Caco-2 (cell line): ENCODE results near the gene TSEN34. TPM values are rescaled to one million over a fixed set of nuclear protein-coding genes. Genes with fewer than 3 reads are reported as not detected.

Experiments
- BruUV-seq: library from RNA; stranded (reverse); fragments of 400-500 nt; replicated peaks from 2 replicates; lab custom pipeline; 2021; lab: Mats Ljungman, UMichigan
- CTCF ChIA-PET: fragments of 300-600 bp; sonication (Branson Sonifier 250); formaldehyde crosslinking; loops from one replicate; lab custom pipeline; 2022; ENCODE audit warnings: antibody characterized with exemption; lab: Charles Lee
- POLR2A ChIA-PET: fragments of 300-600 bp; sonication (Branson Sonifier 250); formaldehyde crosslinking; loops from one replicate; lab custom pipeline; 2022; ENCODE audit warnings: antibody characterized with exemption; lab: Charles Lee
- DNase-seq, 2 experiments: peaks; one replicate each; pipeline versions ENCODE4 v3.0.0 to v3.0.0-alpha.2; 2020 to 2022
- H3K27me3 ChIP-seq: replicated peaks from 2 replicates; pipeline ENCODE4 v1.6.0; 2011; ENCODE audit warnings: low read length; ENCODE audit not compliant: control insufficient read depth, insufficient read depth
- H3K36me3 ChIP-seq: 2 replicates; pipeline ENCODE4 v1.5.1; 2011; ENCODE audit warnings: low read length; ENCODE audit not compliant: control insufficient read depth, insufficient read depth
- H3K4me1 ChIP-seq: fragments of 250-450 bp; sonication (Bioruptor Pico); 2 replicates; pipeline ENCODE4 v1.5.1; 2020; ENCODE audit warnings: mild to moderate bottlenecking
- H3K4me3 ChIP-seq: 2 replicates; pipeline ENCODE4 v1.5.1; 2011; ENCODE audit warnings: low read depth, mild to moderate bottlenecking, control low read depth, low read length
- H3K9me3 ChIP-seq: fragments of 250-450 bp; sonication (Bioruptor Pico); 2 replicates; pipeline ENCODE4 v1.5.1; 2020; ENCODE audit warnings: mild to moderate bottlenecking, moderate library complexity
- H3K27ac Mint-ChIP-seq: one replicate; pipeline ENCODE4 v1.8.0; 2022; ENCODE audit warnings: mixed read lengths; ENCODE audit not compliant: unreplicated experiment
- H3K27me3 Mint-ChIP-seq: one replicate; pipeline ENCODE4 v1.8.0; 2022; ENCODE audit warnings: mixed read lengths; ENCODE audit not compliant: insufficient read depth, unreplicated experiment
- H3K36me3 Mint-ChIP-seq: one replicate; pipeline ENCODE4 v1.8.0; 2022; ENCODE audit warnings: mild to moderate bottlenecking, mixed read lengths; ENCODE audit not compliant: insufficient read depth, unreplicated experiment
- H3K4me1 Mint-ChIP-seq: one replicate; pipeline ENCODE4 v1.8.0; 2022; ENCODE audit warnings: low read depth, mixed read lengths; ENCODE audit not compliant: unreplicated experiment
- H3K4me3 Mint-ChIP-seq: one replicate; pipeline ENCODE4 v1.8.0; 2022; ENCODE audit warnings: mild to moderate bottlenecking, moderate library complexity, mixed read lengths; ENCODE audit not compliant: unreplicated experiment
- H3K9me3 Mint-ChIP-seq: one replicate; pipeline ENCODE4 v1.8.0; 2022; ENCODE audit warnings: mixed read lengths; ENCODE audit not compliant: unreplicated experiment
- intact Hi-C: fragments of 100-400 bp; cut with micrococcal nuclease; formaldehyde crosslinking; loops from one replicate; pipeline ENCODE4 v1.10.0; 2022; ENCODE audit not compliant: unreplicated experiment
- total RNA-seq: library from RNA; stranded (reverse); gene quantifications from 2 replicates; pipeline ENCODE4 v1.2.3, GENCODE V29; 2022
- TF ChIP-seq, protein P1 (sequence below), 2 experiments: fragments of 200-600 bp in 1 of 2; IDR thresholded peaks; 1 replicate in 1 of 2; 2 replicates in 1 of 2; pipeline versions ENCODE4 v1.5.1 to v1.8.0; 2011 to 2022; ENCODE audit warnings: antibody characterized with exemption in 1 of 2, control low read depth in 1 of 2, inconsistent platforms in 1 of 2, low read depth in 1 of 2, low read length in 1 of 2, mild to moderate bottlenecking in 1 of 2, moderate library complexity in 1 of 2; ENCODE audit not compliant: insufficient read depth in 1 of 2, severe bottlenecking in 1 of 2, unreplicated experiment in 1 of 2

Gene TSEN34
- total RNA-seq, 1 experiment from 2014 or later, result 42.6 TPM

GRCh38 chr19:54156953-54157352, 34.2 kb upstream of the TSEN34 start:
- TF ChIP-seq, protein P1, sequence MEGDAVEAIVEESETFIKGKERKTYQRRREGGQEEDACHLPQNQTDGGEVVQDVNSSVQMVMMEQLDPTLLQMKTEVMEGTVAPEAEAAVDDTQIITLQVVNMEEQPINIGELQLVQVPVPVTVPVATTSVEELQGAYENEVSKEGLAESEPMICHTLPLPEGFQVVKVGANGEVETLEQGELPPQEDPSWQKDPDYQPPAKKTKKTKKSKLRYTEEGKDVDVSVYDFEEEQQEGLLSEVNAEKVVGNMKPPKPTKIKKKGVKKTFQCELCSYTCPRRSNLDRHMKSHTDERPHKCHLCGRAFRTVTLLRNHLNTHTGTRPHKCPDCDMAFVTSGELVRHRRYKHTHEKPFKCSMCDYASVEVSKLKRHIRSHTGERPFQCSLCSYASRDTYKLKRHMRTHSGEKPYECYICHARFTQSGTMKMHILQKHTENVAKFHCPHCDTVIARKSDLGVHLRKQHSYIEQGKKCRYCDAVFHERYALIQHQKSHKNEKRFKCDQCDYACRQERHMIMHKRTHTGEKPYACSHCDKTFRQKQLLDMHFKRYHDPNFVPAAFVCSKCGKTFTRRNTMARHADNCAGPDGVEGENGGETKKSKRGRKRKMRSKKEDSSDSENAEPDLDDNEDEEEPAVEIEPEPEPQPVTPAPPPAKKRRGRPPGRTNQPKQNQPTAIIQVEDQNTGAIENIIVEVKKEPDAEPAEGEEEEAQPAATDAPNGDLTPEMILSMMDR (IDR thresholded peaks at IDR 0.05; ENCODE audit: insufficient read depth in 1 of 2, low read depth in 1 of 2, low read length in 1 of 2, severe bottlenecking in 1 of 2, unreplicated experiment in 1 of 2), result no peak
- H3K27me3 ChIP-seq, result no peaks in the 10 kb centered on the region
- ChIA-PET CTCF (interaction anchor here (0.7 kb wide), 1 partner anchor 174 kb away, joined by 3 read pairs; no protein-coding TSS in a partner anchor), POLR2A (interaction anchor here (0.7 to 1.2 kb wide), 2 partner anchors 20 to 33 kb away, joined by 3 to 7 read pairs; partner anchors contain the start of genes CNOT3 and MBOAT7)
- intact Hi-C loops, result no loop called here
- peak in 1 of 2 experiments; percentile 55 for DNase-seq
- H3K4me3 ChIP-seq, result no peak overlapping the region
- H3K4me3 Mint-ChIP-seq, result peak overlapping the region; percentile 41
- H3K36me3 ChIP-seq, result peaks cover 7% of the 10 kb centered on the region
- H3K27me3 Mint-ChIP-seq, result no peaks in the 10 kb centered on the region
- H3K27ac Mint-ChIP-seq, result peak overlapping the region; percentile 60
- H3K9me3 ChIP-seq, result no peaks in the 10 kb centered on the region
- peaks cover 89% of the 10 kb centered on the region for H3K36me3 Mint-ChIP-seq
- no TSS peak for BruUV-seq
- peaks cover 20% of the 10 kb centered on the region for H3K4me1 ChIP-seq
- peaks cover 23% of the 10 kb centered on the region for H3K4me1 Mint-ChIP-seq
- no peaks in the 10 kb centered on the region for H3K9me3 Mint-ChIP-seq

- TSS peak; percentile 69 for BruUV-seq
- Histone ChIP-seq H3K36me3 (0 out of 2 replicates have a peak, but pooled peaks cover 2% of the 10 kb centered on the region), H3K4me1 (peaks cover 24% of the 10 kb centered on the region), H3K4me3 (peak overlapping the region; percentile 62), H3K9me3 (no peaks in the 10 kb centered on the region), H3K27me3 (no peaks in the 10 kb centered on the region)
- TF ChIP-seq, protein P1 (IDR thresholded peaks at IDR 0.05; ENCODE audit: insufficient read depth in 1 of 2, low read depth in 1 of 2, low read length in 1 of 2, severe bottlenecking in 1 of 2, unreplicated experiment in 1 of 2), result no peak
- peaks cover 34% of the 10 kb centered on the region for H3K4me1 Mint-ChIP-seq
- POLR2A ChIA-PET, result interaction anchor here (0.6 to 3.4 kb wide), 6 partner anchors 14 to 290 kb away, joined by 3 to 30 read pairs (median 4); partner anchors contain the start of genes CNOT3, LENG8, MBOAT7 and PRPF31
- peak overlapping the region; percentile 87 for H3K27ac Mint-ChIP-seq
- no peak for DNase-seq
- H3K4me3 Mint-ChIP-seq, result peak overlapping the region; percentile 79
- intact Hi-C loops, result loop anchor here (1.0 kb wide), 2 partner anchors 22 to 30 kb away; partner anchors contain the start of genes CNOT3 and MBOAT7
- H3K36me3 Mint-ChIP-seq, result peaks cover 76% of the 10 kb centered on the region
- no peaks in the 10 kb centered on the region for H3K27me3 Mint-ChIP-seq
- CTCF ChIA-PET, result interaction anchor here (0.7 to 2.3 kb wide), 6 partner anchors 10 to 30 kb away, joined by 3 to 14 read pairs (median 6); partner anchors contain the start of genes CNOT3, MBOAT7 and TMC4
- no peaks in the 10 kb centered on the region for H3K9me3 Mint-ChIP-seq
Measured at GRCh38 chr19:54158812-54159351, 32.2 kb upstream of the TSEN34 start.

DNA sequence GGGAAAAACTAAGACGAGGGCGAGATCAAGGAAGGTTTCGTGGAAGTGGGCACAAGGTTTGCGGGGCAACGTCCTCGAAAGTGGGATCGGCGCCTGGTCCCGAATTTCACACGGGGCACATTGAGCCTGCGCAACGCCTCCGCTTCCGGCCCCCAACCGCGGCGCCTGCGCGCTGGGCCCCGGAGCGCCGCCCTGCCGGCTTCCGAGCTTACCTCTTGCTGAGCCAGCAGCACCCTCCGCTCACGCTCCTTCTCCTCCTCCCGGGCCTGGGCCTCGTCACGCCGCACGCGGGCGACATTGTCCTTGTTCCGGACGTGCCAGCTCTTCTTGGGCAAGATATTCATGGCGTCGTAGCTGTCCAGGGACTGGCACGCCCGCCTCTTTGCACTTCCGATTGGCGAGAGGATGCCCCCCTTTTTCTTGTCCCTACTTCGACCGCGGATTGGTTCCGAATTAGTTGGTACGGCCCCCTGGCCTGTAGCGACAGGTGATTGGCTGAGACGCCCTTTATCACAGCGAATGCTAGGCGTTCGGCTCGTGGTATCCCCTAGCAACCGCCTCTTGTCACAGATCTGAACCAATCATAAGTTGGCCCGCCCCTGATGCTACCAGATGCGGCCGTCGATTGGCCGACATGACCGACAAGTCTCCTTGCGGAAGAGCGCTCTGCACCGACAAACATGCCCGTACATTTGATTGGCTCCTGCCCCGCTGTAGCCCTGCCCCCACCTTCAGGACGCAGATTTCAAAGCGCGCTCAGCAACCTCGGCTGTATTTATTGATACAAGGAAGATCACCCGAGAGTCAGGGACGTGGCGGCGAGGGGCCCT, 31.5 kb upstream of the TSEN34 start, which contains the start of gene LENG1:
LENG1 (minus strand) TSS at position 370 of the 830 bp plus-strand sequence; CDS start at position 344, 26 bp downstream.
- H3K9me3 ChIP-seq, result no peaks in the 10 kb centered on the region
- BruUV-seq, result no TSS peak
- TF ChIP-seq, protein P1 (IDR thresholded peaks at IDR 0.05; ENCODE audit: insufficient read depth in 1 of 2, low read depth in 1 of 2, low read length in 1 of 2, severe bottlenecking in 1 of 2, unreplicated experiment in 1 of 2), result peak in 1 of 2 experiments; percentile 34
- ChIA-PET CTCF (interaction anchor here (0.7 to 2.3 kb wide), 5 partner anchors 9 to 29 kb away, joined by 3 to 14 read pairs (median 7); partner anchors contain the start of genes CNOT3, MBOAT7 and TMC4), POLR2A (interaction anchor here (0.6 to 3.4 kb wide), 6 partner anchors 14 to 289 kb away, joined by 3 to 30 read pairs (median 4); partner anchors contain the start of genes CNOT3, LENG8, MBOAT7 and PRPF31)
- Mint-ChIP-seq H3K4me1 (peaks cover 39% of the 10 kb centered on the region), H3K27ac (peak within 1 kb of the TSS; percentile 87), H3K4me3 (peak within 1 kb of the TSS; percentile 79), H3K9me3 (no peaks in the 10 kb centered on the region), H3K27me3 (no peaks in the 10 kb centered on the region), H3K36me3 (peaks cover 76% of the 10 kb centered on the region)
- intact Hi-C loops, result loop anchor here (1.0 kb wide), 2 partner anchors 22 to 30 kb away; partner anchors contain the start of genes CNOT3 and MBOAT7
- peak within 1 kb of the TSS; percentile 62 for H3K4me3 ChIP-seq
- H3K4me1 ChIP-seq, result peaks cover 24% of the 10 kb centered on the region
- peak; percentile 99 to 100 for DNase-seq
- H3K36me3 ChIP-seq, result 0 out of 2 replicates have a peak, but pooled peaks cover 2% of the 10 kb centered on the region
- H3K27me3 ChIP-seq, result no peaks in the 10 kb centered on the region
